Ishikawa (cell line): ENCODE data around the gene PGBD5.

ENCODE experiments used
- CEBPB ChIP-seq: IDR thresholded peaks from 2 replicates; pipeline ENCODE4 v1.6.1; 2012
- CREB1 ChIP-seq: IDR thresholded peaks from 2 replicates; pipeline ENCODE4 v1.6.1; 2012; ENCODE audit warnings: low read depth
- EGR1 ChIP-seq: IDR thresholded peaks from 2 replicates; pipeline ENCODE4 v1.6.1; 2012
- EP300 ChIP-seq: IDR thresholded peaks from 2 replicates; pipeline ENCODE4 v1.6.1; 2012; ENCODE audit warnings: borderline replicate concordance
- FOXM1 ChIP-seq: IDR thresholded peaks from 2 replicates; pipeline ENCODE4 v1.6.1; 2012; ENCODE audit warnings: low read depth, borderline replicate concordance
- MAX ChIP-seq: IDR thresholded peaks from 2 replicates; pipeline ENCODE4 v1.6.1; 2012
- NFIC ChIP-seq: IDR thresholded peaks from 2 replicates; pipeline ENCODE4 v1.6.1; 2012
- RAD21 ChIP-seq: IDR thresholded peaks from 2 replicates; pipeline ENCODE4 v1.6.1; 2012; ENCODE audit warnings: low read depth
- REST ChIP-seq: IDR thresholded peaks from 2 replicates; pipeline ENCODE4 v1.6.1; 2012; ENCODE audit warnings: low read depth, mild to moderate bottlenecking
- TAF1 ChIP-seq: IDR thresholded peaks from 2 replicates; pipeline ENCODE4 v1.6.1; 2012; ENCODE audit warnings: low read depth, mild to moderate bottlenecking
- TCF12 ChIP-seq: IDR thresholded peaks from 2 replicates; pipeline ENCODE4 v1.6.1; 2012; ENCODE audit warnings: low read depth
- TEAD4 ChIP-seq: IDR thresholded peaks from 2 replicates; pipeline ENCODE4 v1.6.1; 2012
- USF1 ChIP-seq: IDR thresholded peaks from 2 replicates; pipeline ENCODE4 v1.6.1; 2012
- YY1 ChIP-seq: IDR thresholded peaks from 2 replicates; pipeline ENCODE4 v1.6.1; 2012; ENCODE audit warnings: low read depth
- ZBTB7A ChIP-seq: IDR thresholded peaks from 2 replicates; pipeline ENCODE4 v1.6.1; 2012; ENCODE audit warnings: low read depth

Gene PGBD5

GRCh38 chr1:230415405-230416132 is 10.6 kb downstream of the PGBD5 start:
- no peak for TF ChIP-seq USF1
- TF ChIP-seq RAD21, result no peak

GRCh38 chr1:230414694-230415093 is 11.4 kb downstream of the PGBD5 start:
- TF ChIP-seq TEAD4 (no peak), YY1 (no peak), TAF1 (no peak), CREB1 (no peak), NFIC (no peak), TCF12 (no peak), RAD21 (no peak), ZBTB7A (no peak), EP300 (no peak), REST (no peak), FOXM1 (no peak), USF1 (no peak)

- no peak for TF ChIP-seq FOXM1
- TF ChIP-seq TCF12, result no peak
- no peak for TF ChIP-seq CEBPB
- no peak for TF ChIP-seq EP300
- no peak for TF ChIP-seq RAD21
- no peak for TF ChIP-seq CREB1
- no peak for TF ChIP-seq NFIC
- TF ChIP-seq ZBTB7A, result no peak
- TF ChIP-seq YY1, result no peak
- no peak for TF ChIP-seq MAX
- no peak for TF ChIP-seq TEAD4
- no peak for TF ChIP-seq REST
- TF ChIP-seq TAF1, result no peak
- TF ChIP-seq EGR1, result no peak
- TF ChIP-seq USF1, result no peak
Observed at GRCh38 chr1:230414102-230414501, 12.0 kb downstream of the PGBD5 start.

- TF ChIP-seq FOXM1, result no peak
- TF ChIP-seq EP300, result no peak
- TF ChIP-seq MAX, result no peak
- TF ChIP-seq CEBPB, result no peak
- no peak for TF ChIP-seq NFIC
- TF ChIP-seq YY1, result no peak
- TF ChIP-seq CREB1, result no peak
- TF ChIP-seq TAF1, result no peak
- TF ChIP-seq TEAD4, result no peak
- no peak for TF ChIP-seq TCF12
- TF ChIP-seq USF1, result no peak
- no peak for TF ChIP-seq ZBTB7A
- TF ChIP-seq RAD21, result no peak
- no peak for TF ChIP-seq EGR1
- no peak for TF ChIP-seq REST
Observed at GRCh38 chr1:230413061-230413460, 13.1 kb downstream of the PGBD5 start.
